Ishikawa (cell line): Measurements from ENCODE around the gene ARMH2.
A peak's percentile ranks its signal among the peaks of the same experiment; 100 is the strongest.

Source experiments
- CEBPB ChIP-seq: IDR thresholded peaks from 2 replicates; pipeline ENCODE4 v1.6.1; 2012
- CREB1 ChIP-seq: IDR thresholded peaks from 2 replicates; pipeline ENCODE4 v1.6.1; 2012; ENCODE audit warnings: low read depth
- EP300 ChIP-seq: IDR thresholded peaks from 2 replicates; pipeline ENCODE4 v1.6.1; 2012; ENCODE audit warnings: borderline replicate concordance
- FOXM1 ChIP-seq: IDR thresholded peaks from 2 replicates; pipeline ENCODE4 v1.6.1; 2012; ENCODE audit warnings: low read depth, borderline replicate concordance
- MAX ChIP-seq: IDR thresholded peaks from 2 replicates; pipeline ENCODE4 v1.6.1; 2012
- NFIC ChIP-seq: IDR thresholded peaks from 2 replicates; pipeline ENCODE4 v1.6.1; 2012
- RAD21 ChIP-seq: IDR thresholded peaks from 2 replicates; pipeline ENCODE4 v1.6.1; 2012; ENCODE audit warnings: low read depth
- REST ChIP-seq: IDR thresholded peaks from 2 replicates; pipeline ENCODE4 v1.6.1; 2012; ENCODE audit warnings: low read depth, mild to moderate bottlenecking
- TAF1 ChIP-seq: IDR thresholded peaks from 2 replicates; pipeline ENCODE4 v1.6.1; 2012; ENCODE audit warnings: low read depth, mild to moderate bottlenecking
- TEAD4 ChIP-seq: IDR thresholded peaks from 2 replicates; pipeline ENCODE4 v1.6.1; 2012
- YY1 ChIP-seq: IDR thresholded peaks from 2 replicates; pipeline ENCODE4 v1.6.1; 2012; ENCODE audit warnings: low read depth
- TF ChIP-seq, protein P1 (sequence below): IDR thresholded peaks from 2 replicates; pipeline ENCODE4 v1.6.1; 2012

- no peak for TF ChIP-seq RAD21
- TF ChIP-seq, protein P1, sequence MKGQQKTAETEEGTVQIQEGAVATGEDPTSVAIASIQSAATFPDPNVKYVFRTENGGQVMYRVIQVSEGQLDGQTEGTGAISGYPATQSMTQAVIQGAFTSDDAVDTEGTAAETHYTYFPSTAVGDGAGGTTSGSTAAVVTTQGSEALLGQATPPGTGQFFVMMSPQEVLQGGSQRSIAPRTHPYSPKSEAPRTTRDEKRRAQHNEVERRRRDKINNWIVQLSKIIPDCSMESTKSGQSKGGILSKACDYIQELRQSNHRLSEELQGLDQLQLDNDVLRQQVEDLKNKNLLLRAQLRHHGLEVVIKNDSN, result peak; percentile 93
- TF ChIP-seq TAF1, result peak; percentile 83
- no peak; the same call in 1 of the 2 replicates for TF ChIP-seq CREB1
- peak; percentile 78 for TF ChIP-seq MAX
- TF ChIP-seq REST, result no peak
- no peak for TF ChIP-seq TEAD4
- TF ChIP-seq CEBPB, result no peak
- no peak for TF ChIP-seq EP300
- TF ChIP-seq FOXM1, result no peak
- no peak for TF ChIP-seq YY1
- 0 out of 2 replicates have a peak, but pooled peaks have one; percentile 16 for TF ChIP-seq NFIC
These were observed 23.8 kb downstream of the ARMH2 start, which contains the start of gene GMNN for GRCh38 chr6:24774696-24775519.
